Vagina (tissue), 2 donors: ENCODE measurements around the gene SLC66A1. TPM values are rescaled to one million over a fixed set of nuclear protein-coding genes. Genes with fewer than 3 reads are reported as not detected.
A peak's percentile ranks its signal among the peaks of the same experiment; 100 is the strongest.

Experiments
- DNase-seq, 2 donors: peaks; one replicate each; pipeline ENCODE4 v3.0.0-alpha.2; 2017; ENCODE audit errors: extremely low spot score in 2 of 2
- H3K27ac ChIP-seq: fragments of 200-600 bp; sonication (generic); one replicate; pipeline ENCODE4 v1.5.1; 2019
- H3K27me3 ChIP-seq: fragments of 200-600 bp; sonication (generic); one replicate; pipeline ENCODE4 v1.5.1; 2019
- H3K36me3 ChIP-seq, 2 donors: fragments of 200-600 bp; sonication (generic); one replicate each; pipeline ENCODE4 v1.5.1; 2017 to 2019
- H3K4me1 ChIP-seq: fragments of 200-600 bp; sonication (generic); one replicate; pipeline ENCODE4 v1.5.1; 2019
- H3K4me3 ChIP-seq, 2 donors: fragments of 200-600 bp; sonication (generic); 1 replicate in 1 of 2; 2 replicates in 1 of 2; pipeline ENCODE4 v1.5.1; 2016 to 2019
- H3K9me3 ChIP-seq: fragments of 200-600 bp; sonication (generic); one replicate; pipeline ENCODE4 v1.5.1; 2019
- CTCF ChIP-seq, 3 experiments: fragments of 450-650 bp in 2 of 3; fragments of 200-600 bp in 1 of 3; sonication (generic) in 1 of 3; IDR thresholded peaks; one replicate each; pipeline ENCODE4 v1.5.1; 2017 to 2019; ENCODE audit warnings: antibody characterized with exemption in 3 of 3, mild to moderate bottlenecking in 2 of 3, moderate library complexity in 2 of 3
- POLR2A ChIP-seq, 2 donors: fragments of 450-650 bp; IDR thresholded peaks; one replicate each; pipeline ENCODE4 v1.6.1; 2017; ENCODE audit warnings: antibody characterized with exemption in 2 of 2, mild to moderate bottlenecking in 2 of 2, moderate library complexity in 2 of 2
- POLR2AphosphoS5 ChIP-seq, 2 donors: sonication (generic); formaldehyde crosslinking; IDR thresholded peaks; one replicate each; pipeline ENCODE4 v1.9.0; 2017; ENCODE audit warnings: antibody characterized with exemption in 2 of 2, mild to moderate bottlenecking in 2 of 2, low read depth in 1 of 2; ENCODE audit not compliant: insufficient read depth in 1 of 2
- intact Hi-C: fragments of 100-400 bp; cut with DNase I; formaldehyde crosslinking; loops from one replicate; pipeline ENCODE4 v1.15.1; 2023
- total RNA-seq: library from RNA; depleted of rRNA; stranded (reverse); fragments of >200 nt; gene quantifications from one replicate; pipeline ENCODE4 v1.2.3, GENCODE V29; 2016

The SLC66A1 gene
- total RNA-seq, 1 donor from 2014 or later, result 21.4 TPM

GRCh38 chr1:19340387-19340937 is 28.3 kb downstream of the SLC66A1 start:
- DNase-seq, result no peak
- no peak overlapping the region for H3K27ac ChIP-seq
- peaks cover 0 to 47% of the 10 kb centered on the region in 2 donors for H3K36me3 ChIP-seq
- H3K4me3 ChIP-seq, result no peak overlapping the region
- H3K27me3 ChIP-seq, result no peaks in the 10 kb centered on the region
- peaks cover 43% of the 10 kb centered on the region for H3K4me1 ChIP-seq
- H3K9me3 ChIP-seq, result no peaks in the 10 kb centered on the region
- TF ChIP-seq POLR2AphosphoS5 (IDR thresholded peaks at IDR 0.05; ENCODE audit: insufficient read depth in 1 of 2, low read depth in 1 of 2), result no peak
- no peak for TF ChIP-seq POLR2A (IDR thresholded peaks at IDR 0.05)
- no peak for TF ChIP-seq CTCF (IDR thresholded peaks at IDR 0.05)
- intact Hi-C loops, result loop anchor here (5.0 kb wide), 1 partner anchor 312 kb away; no protein-coding TSS in a partner anchor

- peak overlapping the region; percentile 70 for H3K27ac ChIP-seq
These were observed 29.3 kb downstream of the SLC66A1 start for GRCh38 chr1:19341201-19342061.

GRCh38 chr1:19342062-19342750 is 30.1 kb downstream of the SLC66A1 start:
- Histone ChIP-seq H3K4me3 (no peak overlapping the region), H3K27ac (peak overlapping the region; percentile 70), H3K9me3 (no peaks in the 10 kb centered on the region), H3K27me3 (no peaks in the 10 kb centered on the region), H3K36me3 (peaks cover 0 to 47% of the 10 kb centered on the region in 2 donors), H3K4me1 (peaks cover 53% of the 10 kb centered on the region)
- TF ChIP-seq POLR2A (IDR thresholded peaks at IDR 0.05), result no peak
- TF ChIP-seq CTCF (IDR thresholded peaks at IDR 0.05), result no peak
- TF ChIP-seq POLR2AphosphoS5 (IDR thresholded peaks at IDR 0.05; ENCODE audit: insufficient read depth in 1 of 2, low read depth in 1 of 2), result peak in 1 of 2 donors; percentile 54
- no peak for DNase-seq
- intact Hi-C loops, result loop anchor here (5.0 kb wide), 1 partner anchor 310 kb away; no protein-coding TSS in a partner anchor

More at GRCh38 chr1:19341201-19342061, 29.3 kb downstream of the SLC66A1 start:
- H3K27me3 ChIP-seq, result no peaks in the 10 kb centered on the region
- peaks cover 0 to 47% of the 10 kb centered on the region in 2 donors for H3K36me3 ChIP-seq
- no peak for DNase-seq
- peaks cover 45% of the 10 kb centered on the region for H3K4me1 ChIP-seq
- TF ChIP-seq POLR2AphosphoS5 (IDR thresholded peaks at IDR 0.05; ENCODE audit: insufficient read depth in 1 of 2, low read depth in 1 of 2) (no peak), POLR2A (IDR thresholded peaks at IDR 0.05) (no peak), CTCF (IDR thresholded peaks at IDR 0.05) (peak; percentile 44 to 61 (median 47))
- no peak overlapping the region for H3K4me3 ChIP-seq
- intact Hi-C loops, result loop anchor here (5.0 kb wide), 1 partner anchor 311 kb away; no protein-coding TSS in a partner anchor
- H3K9me3 ChIP-seq, result no peaks in the 10 kb centered on the region

- H3K4me1 ChIP-seq, result peaks cover 62% of the 10 kb centered on the region
- DNase-seq, result no peak
- peak overlapping the region; percentile 70 for H3K27ac ChIP-seq
These were observed 30.9 kb downstream of the SLC66A1 start for GRCh38 chr1:19342894-19343616.

More at GRCh38 chr1:19342894-19343616, 30.9 kb downstream of the SLC66A1 start:
- Histone ChIP-seq H3K27me3 (no peaks in the 10 kb centered on the region), H3K36me3 (peaks cover 0 to 47% of the 10 kb centered on the region in 2 donors), H3K9me3 (no peaks in the 10 kb centered on the region), H3K4me3 (no peak overlapping the region)
- intact Hi-C loops, result loop anchor here (5.0 kb wide), 1 partner anchor 309 kb away; no protein-coding TSS in a partner anchor
- TF ChIP-seq CTCF (IDR thresholded peaks at IDR 0.05), result no peak
- no peak for TF ChIP-seq POLR2A (IDR thresholded peaks at IDR 0.05)
- no peak for TF ChIP-seq POLR2AphosphoS5 (IDR thresholded peaks at IDR 0.05; ENCODE audit: insufficient read depth in 1 of 2, low read depth in 1 of 2)
